Smooth muscle cell (in vitro differentiated cells): ENCODE results near the gene VAPB. TPM values are rescaled to one million over a fixed set of nuclear protein-coding genes. Genes with fewer than 3 reads are reported as not detected.

Experiments
- DNase-seq: peaks from one replicate; lab custom pipeline; 2025; ENCODE audit not compliant: unreplicated experiment; lab: John Stamatoyannopoulos, UW
- H2AFZ ChIP-seq: fragments of 200-600 bp; sonication (generic); 2 replicates; pipeline ENCODE4 v1.6.0; 2016; ENCODE audit warnings: antibody characterized with exemption, low read depth, mild to moderate bottlenecking
- H3F3A ChIP-seq: fragments of 200-600 bp; sonication (generic); 2 replicates; pipeline ENCODE4 v1.6.0; 2017; ENCODE audit warnings: antibody characterized with exemption, low read depth
- H3K27ac ChIP-seq: fragments of 200-600 bp; sonication (generic); 2 replicates; pipeline ENCODE4 v1.5.1; 2016; ENCODE audit warnings: low read depth, mild to moderate bottlenecking
- H3K27me3 ChIP-seq: fragments of 200-600 bp; sonication (generic); 2 replicates; pipeline ENCODE4 v1.6.1; 2016; ENCODE audit warnings: low read depth, mild to moderate bottlenecking
- H3K36me3 ChIP-seq: fragments of 200-600 bp; sonication (generic); 2 replicates; pipeline ENCODE4 v1.5.1; 2016; ENCODE audit warnings: low read depth
- H3K4me1 ChIP-seq: fragments of 200-600 bp; sonication (generic); 2 replicates; pipeline ENCODE4 v1.5.1; 2016; ENCODE audit warnings: low read depth
- H3K4me2 ChIP-seq: fragments of 200-600 bp; sonication (generic); 2 replicates; pipeline ENCODE4 v1.6.0; 2016; ENCODE audit warnings: mild to moderate bottlenecking
- H3K4me3 ChIP-seq: fragments of 200-600 bp; sonication (generic); 2 replicates; pipeline ENCODE4 v1.5.1; 2016; ENCODE audit warnings: mild to moderate bottlenecking
- H3K79me2 ChIP-seq: fragments of 200-600 bp; sonication (generic); 2 replicates; pipeline ENCODE4 v1.6.0; 2016; ENCODE audit warnings: low read depth, mild to moderate bottlenecking
- H3K9ac ChIP-seq: fragments of 200-600 bp; sonication (generic); 2 replicates; pipeline ENCODE4 v1.6.0; 2016; ENCODE audit warnings: low read depth
- H3K9me3 ChIP-seq: fragments of 200-600 bp; sonication (generic); replicated peaks from 2 replicates; pipeline ENCODE4 v1.5.1; 2016; ENCODE audit warnings: low read depth
- H4K20me1 ChIP-seq: fragments of 200-600 bp; sonication (generic); 2 replicates; pipeline ENCODE4 v1.6.0; 2016; ENCODE audit warnings: low read depth
- WGBS: methylation state at CpG from one replicate; pipeline ENCODE4 v1.1.7; 2016; ENCODE audit warnings: low lambda C conversion rate; 5-methylcytosine and 5-hydroxymethylcytosine counted together
- polyA plus RNA-seq: library from polyadenylated mRNA; unstranded; fragments of >200 nt; fragmentation: Nextera tagmentation; extraction: Ambion mirVana; gene quantifications from 2 replicates; pipeline ENCODE4 v1.2.1, GENCODE V29; 2016
- total RNA-seq: library from RNA; depleted of rRNA; stranded (reverse); fragments of >200 nt; gene quantifications from 2 replicates; pipeline ENCODE4 v1.2.3, GENCODE V29; 2014
- TF ChIP-seq, protein P1 (sequence below): fragments of 200-600 bp; sonication (generic); IDR thresholded peaks from 2 replicates; pipeline ENCODE4 v1.5.1; 2017; ENCODE audit warnings: borderline replicate concordance, mild to moderate bottlenecking, antibody characterized with exemption; ENCODE audit not compliant: insufficient read depth, poor library complexity, severe bottlenecking

VAPB gene
- total and polyA plus RNA-seq, 2 experiments from 2014 or later: 14.9 to 28.2 TPM

DNA sequence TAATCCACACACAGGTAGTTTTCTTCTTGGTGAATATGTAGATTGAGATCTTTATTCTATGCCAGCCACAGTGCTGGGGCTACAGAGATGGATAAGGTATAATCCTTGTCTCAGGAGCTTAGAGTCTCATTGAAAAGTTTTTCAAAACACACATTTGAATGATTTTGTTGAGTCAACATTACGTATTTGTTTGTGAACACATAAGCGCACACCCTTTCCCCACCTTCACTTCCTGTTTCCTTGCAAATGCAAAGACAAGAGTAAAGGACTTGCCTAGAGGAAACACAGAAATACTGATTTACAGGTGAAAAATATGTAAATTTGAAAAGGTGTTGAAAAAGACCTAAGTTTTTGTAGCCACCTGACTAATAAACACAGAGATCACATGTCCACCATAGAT is 27.8 kb downstream of the VAPB start:
- peaks cover 77% of the 10 kb centered on the region for H4K20me1 ChIP-seq
- no peak overlapping the region for H3K4me3 ChIP-seq
- H3K9me3 ChIP-seq: no peaks in the 10 kb centered on the region
- H3F3A ChIP-seq: no peaks in the 10 kb centered on the region
- no peak overlapping the region for H3K4me2 ChIP-seq
- peaks cover 4% of the 10 kb centered on the region for H3K36me3 ChIP-seq
- TF ChIP-seq, protein P1, sequence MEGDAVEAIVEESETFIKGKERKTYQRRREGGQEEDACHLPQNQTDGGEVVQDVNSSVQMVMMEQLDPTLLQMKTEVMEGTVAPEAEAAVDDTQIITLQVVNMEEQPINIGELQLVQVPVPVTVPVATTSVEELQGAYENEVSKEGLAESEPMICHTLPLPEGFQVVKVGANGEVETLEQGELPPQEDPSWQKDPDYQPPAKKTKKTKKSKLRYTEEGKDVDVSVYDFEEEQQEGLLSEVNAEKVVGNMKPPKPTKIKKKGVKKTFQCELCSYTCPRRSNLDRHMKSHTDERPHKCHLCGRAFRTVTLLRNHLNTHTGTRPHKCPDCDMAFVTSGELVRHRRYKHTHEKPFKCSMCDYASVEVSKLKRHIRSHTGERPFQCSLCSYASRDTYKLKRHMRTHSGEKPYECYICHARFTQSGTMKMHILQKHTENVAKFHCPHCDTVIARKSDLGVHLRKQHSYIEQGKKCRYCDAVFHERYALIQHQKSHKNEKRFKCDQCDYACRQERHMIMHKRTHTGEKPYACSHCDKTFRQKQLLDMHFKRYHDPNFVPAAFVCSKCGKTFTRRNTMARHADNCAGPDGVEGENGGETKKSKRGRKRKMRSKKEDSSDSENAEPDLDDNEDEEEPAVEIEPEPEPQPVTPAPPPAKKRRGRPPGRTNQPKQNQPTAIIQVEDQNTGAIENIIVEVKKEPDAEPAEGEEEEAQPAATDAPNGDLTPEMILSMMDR: no peak
- H3K4me1 ChIP-seq: no peaks in the 10 kb centered on the region
- 100% methylated on average over 2 of the region's 2 CpGs for WGBS
- peaks cover 55% of the 10 kb centered on the region for H3K79me2 ChIP-seq
- no peak overlapping the region for H2AFZ ChIP-seq
- H3K9ac ChIP-seq: no peak overlapping the region
- DNase-seq: no peak
- H3K27ac ChIP-seq: no peak overlapping the region
- H3K27me3 ChIP-seq: no peaks in the 10 kb centered on the region

DNA sequence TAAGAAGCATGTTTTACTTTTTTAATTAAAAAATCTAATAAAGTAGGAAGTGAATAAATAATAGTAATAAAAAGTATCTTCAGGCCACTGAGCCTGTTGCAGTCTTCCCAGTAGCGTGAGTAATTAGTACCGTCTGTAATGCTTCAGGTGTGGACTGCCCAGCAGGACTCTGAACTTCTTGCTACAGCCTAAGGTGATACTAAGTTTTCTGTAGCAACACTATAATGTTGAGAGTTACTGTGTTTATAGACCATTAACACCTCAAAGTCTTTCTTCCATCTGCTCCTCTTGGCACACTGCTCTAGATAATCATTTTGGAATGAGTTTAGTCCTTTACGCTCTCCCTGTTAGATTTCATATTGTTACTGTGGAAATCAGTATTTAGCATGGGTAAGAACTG is 28.4 kb downstream of the VAPB start:
- Histone ChIP-seq H3K9me3 (no peaks in the 10 kb centered on the region), H3K27me3 (no peaks in the 10 kb centered on the region), H3K4me3 (no peak overlapping the region), H3F3A (no peaks in the 10 kb centered on the region), H4K20me1 (peaks cover 79% of the 10 kb centered on the region), H3K4me2 (no peak overlapping the region), H2AFZ (no peak overlapping the region), H3K4me1 (no peaks in the 10 kb centered on the region), H3K79me2 (peaks cover 55% of the 10 kb centered on the region), H3K9ac (no peak overlapping the region), H3K36me3 (peaks cover 4% of the 10 kb centered on the region), H3K27ac (no peak overlapping the region)
- TF ChIP-seq, protein P1: no peak
- WGBS: 91% methylated on average over 3 of the region's 3 CpGs
- no peak for DNase-seq

DNA sequence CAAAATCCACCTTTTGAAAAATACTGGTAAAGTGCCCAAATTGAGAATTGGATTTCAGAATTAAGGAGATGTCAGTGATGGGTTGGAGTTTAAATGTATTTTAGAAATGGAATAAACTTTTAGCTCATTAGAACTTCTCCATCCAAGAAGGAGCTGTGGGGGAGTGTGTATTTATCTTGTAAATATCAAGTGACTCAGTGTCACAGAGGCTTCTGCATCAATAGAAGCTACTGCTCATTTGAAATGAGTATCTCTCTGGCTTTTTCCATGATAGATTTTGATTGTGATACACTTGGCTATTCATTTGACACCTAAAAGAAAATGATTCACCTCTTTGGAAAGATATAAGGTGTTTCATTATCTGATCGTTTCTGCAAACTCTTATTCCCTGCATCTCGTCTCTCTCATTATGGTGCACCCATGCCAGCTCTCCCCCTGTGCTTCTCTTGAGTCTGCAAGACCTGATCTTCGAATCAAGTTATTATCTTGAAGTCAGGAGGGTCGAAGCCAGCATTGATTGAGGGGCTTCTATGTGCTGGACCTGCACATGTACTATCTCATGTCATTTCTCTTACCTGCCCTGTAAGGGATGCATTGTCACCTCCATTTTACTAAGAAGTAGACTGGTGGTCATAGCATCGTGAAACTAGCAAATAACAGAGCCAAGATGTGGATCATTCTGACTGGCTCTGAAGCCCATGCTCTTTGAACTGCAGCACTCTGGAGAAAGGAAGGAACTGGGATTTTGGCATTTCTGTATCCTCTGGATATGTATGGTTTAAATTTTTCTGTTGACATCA is 30.1 kb downstream of the VAPB start:
- Histone ChIP-seq H3K4me2 (no peak overlapping the region), H3F3A (no peaks in the 10 kb centered on the region), H3K4me3 (no peak overlapping the region), H3K36me3 (peaks cover 4% of the 10 kb centered on the region), H3K27ac (no peak overlapping the region), H3K4me1 (peaks cover 9% of the 10 kb centered on the region), H3K27me3 (no peaks in the 10 kb centered on the region), H3K9ac (no peak overlapping the region), H3K79me2 (peaks cover 62% of the 10 kb centered on the region), H2AFZ (no peak overlapping the region), H3K9me3 (no peaks in the 10 kb centered on the region), H4K20me1 (peaks cover 89% of the 10 kb centered on the region)
- TF ChIP-seq, protein P1: no peak
- no peak for DNase-seq
- WGBS: 89% methylated on average over 5 of the region's 5 CpGs
